GM19467 (cell line): Measurements from ENCODE around the gene PLA2G15.
A peak's percentile ranks its signal among the peaks of the same experiment; 100 is the strongest.

Experiments used
- ATAC-seq: cut with Tn5 transposase; IDR thresholded peaks from one replicate; pipeline ENCODE4 v1.9.1; 2021; ENCODE audit warnings: mild to moderate bottlenecking, moderate library complexity; ENCODE audit not compliant: unreplicated experiment

The PLA2G15 gene

DNA sequence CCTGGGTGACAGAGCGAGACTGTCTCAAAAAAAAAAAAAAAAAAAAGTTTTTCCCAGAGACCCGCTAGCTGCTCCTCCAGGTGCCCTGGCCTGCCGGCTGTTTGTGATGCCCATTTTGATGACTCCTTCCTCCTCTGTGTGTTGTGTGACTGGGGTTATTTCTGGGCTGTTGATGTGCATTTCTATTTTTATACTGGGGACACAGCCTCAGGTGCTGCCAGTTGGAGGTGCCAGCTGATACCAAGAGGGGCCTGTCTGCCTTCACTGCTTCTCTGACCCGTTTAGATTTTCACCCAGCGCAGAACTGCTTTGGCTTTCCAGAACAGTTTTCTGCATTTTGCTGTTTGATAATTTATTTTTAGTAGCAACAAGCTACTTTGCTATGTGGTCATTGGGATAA is 6.7 kb downstream of the PLA2G15 start:
- no peak for ATAC-seq

GRCh38 chr16:68252383-68252782 is 7.2 kb downstream of the PLA2G15 start:
- no peak for ATAC-seq

DNA sequence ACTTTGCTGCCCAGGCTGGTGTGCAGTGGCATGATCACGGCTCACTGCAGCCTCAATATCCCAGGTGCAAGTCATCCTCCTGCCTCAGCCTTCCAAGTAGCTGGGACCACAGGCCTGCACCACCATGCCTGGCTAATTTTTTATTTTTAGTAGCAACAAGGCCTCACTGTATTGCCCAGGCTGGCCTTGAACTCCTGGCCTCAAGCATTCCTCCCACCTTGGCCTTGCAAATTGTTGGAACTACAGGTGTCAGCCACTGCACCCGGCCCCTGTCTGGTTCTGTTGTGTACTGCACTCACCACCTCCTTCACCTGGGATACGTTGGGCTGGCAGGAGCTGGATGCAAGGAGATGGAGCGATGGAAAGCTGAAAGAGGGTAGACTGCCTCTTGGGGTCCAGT is 8.5 kb downstream of the PLA2G15 start:
- ATAC-seq: no peak

- no peak for ATAC-seq
These were observed 10.5 kb downstream of the PLA2G15 start for GRCh38 chr16:68255712-68256111.

GRCh38 chr16:68257251-68257905 is 12.2 kb downstream of the PLA2G15 start:
- no peak for ATAC-seq

GRCh38 chr16:68257906-68258800 is 13.0 kb downstream of the PLA2G15 start:
- ATAC-seq: no peak

DNA sequence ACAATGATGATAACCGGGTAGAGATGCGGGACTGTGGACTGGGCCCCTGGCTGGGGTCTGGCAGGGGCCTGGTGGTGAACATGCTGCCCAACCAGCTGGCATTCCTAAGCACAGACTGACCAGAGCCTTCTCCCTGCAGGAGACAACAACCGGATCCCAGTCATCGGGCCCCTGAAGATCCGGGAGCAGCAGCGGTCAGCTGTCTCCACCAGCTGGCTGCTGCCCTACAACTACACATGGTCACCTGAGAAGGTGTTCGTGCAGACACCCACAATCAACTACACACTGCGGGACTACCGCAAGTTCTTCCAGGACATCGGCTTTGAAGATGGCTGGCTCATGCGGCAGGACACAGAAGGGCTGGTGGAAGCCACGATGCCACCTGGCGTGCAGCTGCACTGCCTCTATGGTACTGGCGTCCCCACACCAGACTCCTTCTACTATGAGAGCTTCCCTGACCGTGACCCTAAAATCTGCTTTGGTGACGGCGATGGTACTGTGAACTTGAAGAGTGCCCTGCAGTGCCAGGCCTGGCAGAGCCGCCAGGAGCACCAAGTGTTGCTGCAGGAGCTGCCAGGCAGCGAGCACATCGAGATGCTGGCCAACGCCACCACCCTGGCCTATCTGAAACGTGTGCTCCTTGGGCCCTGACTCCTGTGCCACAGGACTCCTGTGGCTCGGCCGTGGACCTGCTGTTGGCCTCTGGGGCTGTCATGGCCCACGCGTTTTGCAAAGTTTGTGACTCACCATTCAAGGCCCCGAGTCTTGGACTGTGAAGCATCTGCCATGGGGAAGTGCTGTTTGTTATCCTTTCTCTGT is 14.0 kb downstream of the PLA2G15 start:
- no peak for ATAC-seq

- no peak for ATAC-seq
These were observed 18.5 kb downstream of the PLA2G15 start for GRCh38 chr16:68263559-68264127.

- peak; percentile 65 for ATAC-seq
These were observed 19.2 kb downstream of the PLA2G15 start, which contains the start of gene SLC7A6 for GRCh38 chr16:68264128-68265077. Gene SLC7A6, plus strand, starts transcription at chr16:68264526. Its CDS starts 10,201 bp downstream, at chr16:68274727.

GRCh38 chr16:68265078-68265920 is 20.1 kb downstream of the PLA2G15 start:
- no peak for ATAC-seq

- ATAC-seq: no peak
These were observed 22.6 kb downstream of the PLA2G15 start for GRCh38 chr16:68267612-68268405.

- no peak for ATAC-seq
These were observed 24.6 kb downstream of the PLA2G15 start for GRCh38 chr16:68269793-68270192.

DNA sequence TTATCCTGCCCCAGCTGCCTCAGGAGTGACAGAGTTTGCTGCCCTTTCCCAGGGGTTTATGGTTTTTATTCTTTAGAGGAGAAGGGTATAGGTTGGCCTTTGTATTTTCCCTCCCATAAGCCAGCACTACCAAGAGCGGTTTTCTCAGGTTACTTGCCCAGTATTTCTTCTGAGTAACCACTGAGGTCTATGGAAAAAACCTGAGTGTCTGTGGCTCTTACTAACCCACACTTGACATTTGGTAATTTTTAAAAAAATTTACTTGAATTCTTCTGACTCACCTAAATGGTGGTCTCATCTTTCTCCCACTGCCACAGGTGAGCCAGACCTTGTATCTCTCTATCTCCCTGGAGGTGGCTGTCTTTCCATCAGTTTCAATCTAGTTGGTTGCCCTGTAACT is 25.2 kb downstream of the PLA2G15 start:
- ATAC-seq: no peak

DNA sequence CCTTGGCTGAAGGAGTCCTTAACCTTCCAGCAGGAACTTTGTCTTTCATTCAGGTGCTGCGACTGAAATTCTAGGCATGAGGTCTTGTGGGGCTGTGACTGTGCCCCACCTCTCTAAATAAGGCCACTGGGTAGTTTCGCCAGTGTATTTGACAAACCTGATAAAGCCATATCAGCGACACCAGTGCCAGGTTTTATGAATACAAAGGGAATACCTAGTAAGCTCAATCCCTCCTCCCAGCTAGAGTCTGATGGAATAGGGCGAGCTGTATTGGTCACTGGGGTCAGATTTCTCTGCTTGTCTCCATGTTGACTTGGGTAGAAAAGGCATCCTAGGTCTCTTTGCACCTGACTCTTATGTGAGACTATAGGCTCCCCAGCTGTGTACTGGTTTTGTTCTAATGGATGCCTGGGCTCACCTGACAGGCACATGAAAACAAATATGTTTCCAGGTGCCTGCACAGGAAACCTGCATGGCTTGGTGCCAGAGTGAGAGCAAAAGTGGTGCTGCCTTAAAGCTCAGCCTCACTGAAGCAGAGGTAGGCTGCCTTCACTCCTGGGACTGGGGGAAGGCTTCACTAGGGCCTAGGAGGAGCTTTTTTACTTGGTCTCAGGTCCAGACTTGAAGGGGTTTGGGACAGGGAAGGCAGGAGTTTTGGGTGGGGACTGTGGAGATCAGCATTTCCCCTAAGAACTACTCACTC is 27.5 kb downstream of the PLA2G15 start:
- no peak for ATAC-seq

GRCh38 chr16:68273459-68273858 is 28.3 kb downstream of the PLA2G15 start:
- no peak for ATAC-seq

- ATAC-seq: no peak
These were observed 28.7 kb downstream of the PLA2G15 start for GRCh38 chr16:68273896-68274295.

DNA sequence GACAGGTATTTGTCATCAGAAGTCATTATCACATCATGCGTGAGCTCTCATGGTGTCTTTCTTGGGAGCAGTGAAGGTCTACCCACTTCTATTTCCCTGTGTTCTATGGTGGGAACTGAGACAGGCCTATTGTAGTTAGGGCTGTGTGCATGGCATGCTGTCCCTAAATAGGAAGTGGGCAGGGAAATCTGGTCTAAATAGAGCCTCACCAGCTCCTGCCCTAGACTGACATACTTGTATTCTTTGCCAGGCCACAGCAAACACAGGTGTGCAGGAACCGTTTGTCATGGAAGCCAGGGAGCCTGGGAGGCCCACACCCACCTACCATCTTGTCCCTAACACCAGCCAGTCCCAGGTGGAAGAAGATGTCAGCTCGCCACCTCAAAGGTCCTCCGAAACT is 29.3 kb downstream of the PLA2G15 start:
- no peak for ATAC-seq
